BE2C (cell line): ENCODE results near the gene MTNR1B.

Experiments
- DNase-seq: peaks from one replicate; pipeline ENCODE4 v3.0.0-alpha.2; 2020
- H3K27me3 ChIP-seq: fragments of 250-450 bp; sonication (Bioruptor Pico); 2 replicates; pipeline ENCODE4 v1.5.1; 2020; ENCODE audit warnings: mild to moderate bottlenecking
- H3K36me3 ChIP-seq: fragments of 250-450 bp; sonication (Bioruptor Pico); 2 replicates; pipeline ENCODE4 v1.5.1; 2020; ENCODE audit warnings: mild to moderate bottlenecking
- H3K4me1 ChIP-seq: fragments of 250-450 bp; sonication (Bioruptor Pico); 2 replicates; pipeline ENCODE4 v1.5.1; 2020
- H3K4me3 ChIP-seq: 2 replicates; pipeline ENCODE4 v1.5.1; 2011; ENCODE audit warnings: low read depth, low read length
- H3K9me3 ChIP-seq: fragments of 250-450 bp; sonication (Bioruptor Pico); 2 replicates; pipeline ENCODE4 v1.5.1; 2020
- CTCF ChIP-seq: IDR thresholded peaks from 2 replicates; pipeline ENCODE4 v1.5.1; 2012; ENCODE audit warnings: mild to moderate bottlenecking, low read depth, low read length

Gene MTNR1B

GRCh38 chr11:93020248-93021046, 51.0 kb downstream of the MTNR1B start:
- Histone ChIP-seq H3K36me3 (no peaks in the 10 kb centered on the region), H3K9me3 (no peaks in the 10 kb centered on the region), H3K4me3 (no peak overlapping the region), H3K4me1 (peaks cover 8% of the 10 kb centered on the region), H3K27me3 (no peaks in the 10 kb centered on the region)
- TF ChIP-seq CTCF = no peak
- DNase-seq = no peak

GRCh38 chr11:93024369-93024768, 54.9 kb downstream of the MTNR1B start:
- Histone ChIP-seq H3K36me3 (no peaks in the 10 kb centered on the region), H3K9me3 (no peaks in the 10 kb centered on the region), H3K4me3 (no peak overlapping the region), H3K27me3 (no peaks in the 10 kb centered on the region), H3K4me1 (peaks cover 8% of the 10 kb centered on the region)
- no peak for DNase-seq
- TF ChIP-seq CTCF = no peak

- no peaks in the 10 kb centered on the region for H3K9me3 ChIP-seq
- DNase-seq = no peak
- no peak for TF ChIP-seq CTCF
- H3K27me3 ChIP-seq = no peaks in the 10 kb centered on the region
- H3K4me3 ChIP-seq = no peak overlapping the region
- no peaks in the 10 kb centered on the region for H3K36me3 ChIP-seq
- H3K4me1 ChIP-seq = peaks cover under 1% of the 10 kb centered on the region
Measured at GRCh38 chr11:93025558-93026255, 56.3 kb downstream of the MTNR1B start.

GRCh38 chr11:93028960-93029522, 59.6 kb downstream of the MTNR1B start:
- Histone ChIP-seq H3K9me3 (no peaks in the 10 kb centered on the region), H3K36me3 (no peaks in the 10 kb centered on the region), H3K27me3 (no peaks in the 10 kb centered on the region), H3K4me1 (peaks cover 7% of the 10 kb centered on the region), H3K4me3 (no peak overlapping the region)
- no peak for DNase-seq
- no peak for TF ChIP-seq CTCF

GRCh38 chr11:93031386-93031785, 61.9 kb downstream of the MTNR1B start:
- no peak for DNase-seq
- no peak for TF ChIP-seq CTCF
- Histone ChIP-seq H3K4me1 (peaks cover 7% of the 10 kb centered on the region), H3K9me3 (no peaks in the 10 kb centered on the region), H3K4me3 (no peak overlapping the region), H3K27me3 (no peaks in the 10 kb centered on the region), H3K36me3 (no peaks in the 10 kb centered on the region)
